Stimulated activated memory B cell treated with anti-CD40 and anti-IgM and Interleukin-4, amounts not matched to agents 10 μg/mL and 1 μg/mL and 100 μg/mL, for 72 hours (primary cell): ENCODE measurements around the gene BABAM2.

Experiments used
- ATAC-seq: fragments of 150-1000 bp; cut with Tn5 transposase; 2 replicates; pipeline ENCODE4 v1.10.0; 2021
- H3K27ac Mint-ChIP-seq: one replicate; pipeline ENCODE4 v1.8.0; 2022; ENCODE audit warnings: mild to moderate bottlenecking, mixed read lengths
- H3K27me3 Mint-ChIP-seq: one replicate; pipeline ENCODE4 v1.8.0; 2022; ENCODE audit warnings: mixed read lengths
- H3K36me3 Mint-ChIP-seq: one replicate; pipeline ENCODE4 v1.8.0; 2022; ENCODE audit warnings: mixed read lengths
- H3K4me1 Mint-ChIP-seq: one replicate; pipeline ENCODE4 v1.8.0; 2022; ENCODE audit warnings: mixed read lengths
- H3K4me3 Mint-ChIP-seq: one replicate; pipeline ENCODE4 v1.8.0; 2022; ENCODE audit warnings: mild to moderate bottlenecking, moderate library complexity, mixed read lengths
- H3K9me3 Mint-ChIP-seq: one replicate; pipeline ENCODE4 v1.8.0; 2022; ENCODE audit warnings: mixed read lengths

Gene BABAM2

DNA sequence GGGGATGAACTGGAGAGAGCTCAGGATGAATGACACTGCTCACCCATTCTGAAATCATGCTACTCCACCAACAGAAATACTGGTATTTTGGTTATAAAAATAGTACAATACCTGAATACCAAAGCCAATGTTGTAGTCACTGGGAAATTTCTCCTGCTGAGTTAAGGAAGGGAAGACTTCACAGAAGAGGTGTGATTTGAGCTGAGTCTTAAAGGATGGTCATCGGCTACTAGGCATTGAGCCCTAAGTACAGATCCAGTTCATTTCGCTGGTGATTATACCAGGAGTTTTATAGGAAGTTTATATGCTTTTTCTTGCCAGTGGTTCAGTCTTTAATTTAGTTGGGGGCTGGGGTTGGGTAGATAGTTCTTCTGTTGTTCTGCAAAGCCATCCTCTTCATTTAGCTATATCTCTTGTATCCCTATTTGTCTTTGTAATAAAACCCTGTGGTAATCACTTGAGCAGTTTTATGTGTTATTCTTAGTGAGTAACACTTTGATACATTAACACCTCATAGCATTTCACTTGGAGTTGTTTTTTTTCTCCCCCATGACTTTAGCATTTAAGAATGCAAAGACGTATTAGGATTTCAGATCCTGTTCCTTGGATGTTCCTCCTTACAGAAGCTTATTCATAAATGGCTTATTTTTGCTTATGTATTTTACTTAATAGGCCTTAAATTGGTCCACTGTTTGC, 262.2 kb downstream of the BABAM2 start:
- Mint-ChIP-seq H3K9me3 (peaks cover 8% of the 10 kb centered on the region), H3K27ac (no peak overlapping the region), H3K36me3 (peaks cover 68% of the 10 kb centered on the region), H3K4me3 (no peak overlapping the region), H3K4me1 (no peaks in the 10 kb centered on the region), H3K27me3 (no peaks in the 10 kb centered on the region)
- ATAC-seq, result no peak

DNA sequence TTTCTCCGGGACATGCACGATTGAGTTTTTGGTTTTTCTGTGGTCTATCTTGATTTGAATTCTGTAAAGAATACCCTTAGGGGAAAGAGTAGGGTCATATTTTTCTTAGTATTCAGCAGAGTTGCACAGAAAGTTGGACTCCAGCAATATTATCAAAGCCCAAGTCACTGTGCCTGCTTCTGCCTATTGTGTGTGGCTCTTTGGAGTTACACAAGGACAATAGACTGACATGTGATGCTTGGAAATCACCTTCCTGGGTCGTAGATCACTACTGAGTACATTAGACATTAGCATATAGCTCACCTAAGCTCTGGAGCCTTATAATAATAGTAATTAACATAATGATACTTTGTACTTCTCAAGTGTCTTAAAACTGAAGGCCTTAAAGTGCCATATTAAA, 263.3 kb downstream of the BABAM2 start:
- Mint-ChIP-seq H3K4me1 (no peaks in the 10 kb centered on the region), H3K9me3 (peaks cover 8% of the 10 kb centered on the region), H3K4me3 (no peak overlapping the region), H3K27ac (no peak overlapping the region), H3K36me3 (peaks cover 63% of the 10 kb centered on the region), H3K27me3 (no peaks in the 10 kb centered on the region)
- ATAC-seq, result no peak

- Mint-ChIP-seq H3K27me3 (no peaks in the 10 kb centered on the region), H3K4me3 (no peak overlapping the region), H3K27ac (no peak overlapping the region), H3K9me3 (peaks cover 8% of the 10 kb centered on the region), H3K4me1 (no peaks in the 10 kb centered on the region), H3K36me3 (peaks cover 61% of the 10 kb centered on the region)
- no peak for ATAC-seq
Measured at GRCh38 chr2:28155086-28155485, 264.6 kb downstream of the BABAM2 start.

DNA sequence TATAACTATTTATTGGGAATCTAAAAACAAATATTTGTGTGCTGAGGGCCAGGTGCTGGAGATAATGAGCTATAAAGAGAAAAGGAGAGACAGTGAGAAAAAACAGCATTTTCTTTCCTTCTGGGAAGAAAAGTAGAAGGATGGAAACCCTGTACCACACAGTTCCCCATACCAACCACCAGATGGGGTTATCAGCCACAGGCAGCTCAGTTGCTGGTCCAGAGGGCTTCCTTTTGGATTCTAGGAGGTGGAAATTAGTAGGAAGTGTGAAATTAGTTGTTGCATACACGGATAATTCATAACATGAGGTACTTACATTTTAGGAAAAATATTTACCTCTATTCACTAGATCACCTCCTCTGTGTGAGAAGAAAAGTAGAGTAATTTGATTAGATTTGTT, 265.1 kb downstream of the BABAM2 start:
- ATAC-seq, result no peak
- Mint-ChIP-seq H3K4me3 (no peak overlapping the region), H3K9me3 (peaks cover 8% of the 10 kb centered on the region), H3K36me3 (peaks cover 61% of the 10 kb centered on the region), H3K4me1 (no peaks in the 10 kb centered on the region), H3K27ac (no peak overlapping the region), H3K27me3 (no peaks in the 10 kb centered on the region)

DNA sequence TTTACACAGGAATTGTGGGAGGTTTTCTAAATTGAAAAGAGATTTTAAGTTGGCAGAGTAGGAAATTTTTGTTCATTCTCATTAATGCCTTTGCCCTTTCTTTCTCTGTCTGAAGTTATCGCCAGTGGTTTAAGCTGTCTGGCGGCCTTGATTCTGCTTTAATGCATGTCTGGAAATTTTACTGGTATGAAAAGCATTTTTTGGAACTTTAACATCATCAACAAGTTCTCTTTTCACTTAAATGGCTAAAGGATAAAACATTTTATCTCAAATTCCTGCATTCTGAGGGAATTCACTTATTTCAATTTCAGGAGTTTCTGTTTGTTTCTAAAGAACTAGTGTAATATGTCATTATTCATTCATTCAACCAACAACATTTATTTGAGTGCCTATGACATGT, 268.3 kb downstream of the BABAM2 start:
- Mint-ChIP-seq H3K36me3 (peaks cover 40% of the 10 kb centered on the region), H3K9me3 (peaks cover 8% of the 10 kb centered on the region), H3K27me3 (no peaks in the 10 kb centered on the region), H3K27ac (no peak overlapping the region), H3K4me1 (no peaks in the 10 kb centered on the region), H3K4me3 (no peak overlapping the region)
- no peak for ATAC-seq

DNA sequence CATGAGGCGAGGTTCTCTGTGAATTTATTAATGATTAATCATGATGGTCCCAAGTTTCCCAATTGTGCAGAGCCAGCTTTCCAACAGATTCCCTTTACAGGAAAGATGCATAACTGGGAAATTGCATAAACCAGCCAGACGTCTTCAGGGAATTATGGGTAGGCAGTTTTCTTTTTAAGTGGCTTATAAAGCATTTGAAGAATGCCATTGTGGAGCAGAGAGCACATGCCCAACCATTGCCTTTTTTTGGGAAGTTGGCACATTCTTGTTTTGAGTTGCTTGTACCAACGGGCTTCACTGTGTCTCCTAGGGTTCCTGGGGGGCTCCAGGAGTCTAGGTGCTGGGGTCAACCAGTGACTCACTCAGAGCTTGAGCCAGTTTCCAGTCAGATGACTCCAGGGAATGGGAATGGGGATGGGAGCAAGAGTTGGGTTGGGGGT, 270.5 kb downstream of the BABAM2 start:
- ATAC-seq, result no peak
- H3K36me3 Mint-ChIP-seq, result peaks cover 32% of the 10 kb centered on the region
- H3K27me3 Mint-ChIP-seq, result no peaks in the 10 kb centered on the region
- H3K4me1 Mint-ChIP-seq, result no peaks in the 10 kb centered on the region
- H3K4me3 Mint-ChIP-seq, result no peak overlapping the region
- H3K9me3 Mint-ChIP-seq, result peaks cover 2% of the 10 kb centered on the region
- H3K27ac Mint-ChIP-seq, result no peak overlapping the region

DNA sequence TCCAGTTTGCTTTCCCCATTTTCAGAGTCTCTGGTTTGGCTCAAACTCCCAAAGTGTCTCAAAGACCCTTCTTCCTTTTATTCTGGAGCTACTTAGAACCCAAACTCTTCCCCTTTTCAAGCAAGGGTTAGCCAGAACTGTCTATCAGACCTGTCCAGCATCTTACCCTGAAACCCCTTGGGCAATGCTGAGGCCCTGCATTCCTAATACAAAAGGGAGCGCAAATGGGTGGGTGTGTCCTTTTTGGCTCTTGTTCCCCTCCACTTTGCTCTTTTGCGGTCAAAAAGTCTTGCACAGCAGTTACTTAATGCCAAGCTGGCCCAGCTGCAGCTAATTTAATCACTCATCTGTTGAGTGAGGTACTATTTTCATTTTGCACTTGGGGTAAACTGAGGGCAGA, 270.9 kb downstream of the BABAM2 start:
- H3K36me3 Mint-ChIP-seq, result peaks cover 30% of the 10 kb centered on the region
- H3K27ac Mint-ChIP-seq, result no peak overlapping the region
- no peaks in the 10 kb centered on the region for H3K4me1 Mint-ChIP-seq
- no peaks in the 10 kb centered on the region for H3K27me3 Mint-ChIP-seq
- ATAC-seq, result no peak
- H3K4me3 Mint-ChIP-seq, result no peak overlapping the region
- H3K9me3 Mint-ChIP-seq, result no peaks in the 10 kb centered on the region

- Mint-ChIP-seq H3K36me3 (peaks cover 34% of the 10 kb centered on the region), H3K27ac (no peak overlapping the region), H3K4me3 (no peak overlapping the region), H3K4me1 (no peaks in the 10 kb centered on the region), H3K9me3 (no peaks in the 10 kb centered on the region), H3K27me3 (no peaks in the 10 kb centered on the region)
- ATAC-seq, result no peak
Measured at GRCh38 chr2:28162564-28162963, 272.0 kb downstream of the BABAM2 start.

- H3K4me3 Mint-ChIP-seq, result no peak overlapping the region
- ATAC-seq, result no peak
- peaks cover 34% of the 10 kb centered on the region for H3K36me3 Mint-ChIP-seq
- H3K27me3 Mint-ChIP-seq, result no peaks in the 10 kb centered on the region
- no peaks in the 10 kb centered on the region for H3K9me3 Mint-ChIP-seq
- H3K4me1 Mint-ChIP-seq, result no peaks in the 10 kb centered on the region
- H3K27ac Mint-ChIP-seq, result no peak overlapping the region
Measured at GRCh38 chr2:28163028-28163427, 272.5 kb downstream of the BABAM2 start.

DNA sequence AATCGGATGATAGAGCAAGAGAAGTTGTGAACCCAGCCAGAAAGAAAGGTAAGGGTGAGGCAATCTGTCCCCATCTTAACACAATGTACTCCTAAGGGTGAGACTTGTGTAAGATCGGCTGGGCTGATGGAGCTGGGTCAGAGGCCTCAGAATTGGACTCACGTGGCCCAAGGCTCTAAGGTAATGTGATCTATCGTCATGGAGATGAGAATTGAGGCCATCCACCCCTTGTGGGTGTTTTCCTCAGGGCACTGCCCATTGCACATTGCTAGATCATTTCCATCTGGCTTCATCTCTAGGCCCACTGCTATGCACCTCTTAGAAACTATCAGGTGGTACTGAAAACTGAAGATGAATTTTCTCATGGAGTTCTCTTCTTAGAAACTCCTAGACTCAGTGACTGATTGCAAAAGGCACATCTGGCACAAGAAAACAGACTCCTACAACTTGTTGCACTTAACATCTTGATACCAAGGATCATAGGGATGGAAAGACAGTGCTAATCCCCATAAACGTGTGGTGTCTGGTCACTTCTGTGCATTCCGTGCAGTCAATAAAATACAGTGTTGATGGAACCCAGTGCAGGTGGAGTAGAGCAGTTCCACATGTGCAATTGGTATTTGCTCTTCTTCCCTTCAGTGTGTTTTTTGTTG, 273.2 kb downstream of the BABAM2 start:
- H3K9me3 Mint-ChIP-seq, result no peaks in the 10 kb centered on the region
- no peaks in the 10 kb centered on the region for H3K27me3 Mint-ChIP-seq
- ATAC-seq, result no peak
- H3K27ac Mint-ChIP-seq, result no peak overlapping the region
- H3K36me3 Mint-ChIP-seq, result peaks cover 34% of the 10 kb centered on the region
- no peaks in the 10 kb centered on the region for H3K4me1 Mint-ChIP-seq
- H3K4me3 Mint-ChIP-seq, result no peak overlapping the region

GRCh38 chr2:28164280-28164801, 273.8 kb downstream of the BABAM2 start:
- no peak for ATAC-seq
- Mint-ChIP-seq H3K27ac (no peak overlapping the region), H3K4me1 (no peaks in the 10 kb centered on the region)

DNA sequence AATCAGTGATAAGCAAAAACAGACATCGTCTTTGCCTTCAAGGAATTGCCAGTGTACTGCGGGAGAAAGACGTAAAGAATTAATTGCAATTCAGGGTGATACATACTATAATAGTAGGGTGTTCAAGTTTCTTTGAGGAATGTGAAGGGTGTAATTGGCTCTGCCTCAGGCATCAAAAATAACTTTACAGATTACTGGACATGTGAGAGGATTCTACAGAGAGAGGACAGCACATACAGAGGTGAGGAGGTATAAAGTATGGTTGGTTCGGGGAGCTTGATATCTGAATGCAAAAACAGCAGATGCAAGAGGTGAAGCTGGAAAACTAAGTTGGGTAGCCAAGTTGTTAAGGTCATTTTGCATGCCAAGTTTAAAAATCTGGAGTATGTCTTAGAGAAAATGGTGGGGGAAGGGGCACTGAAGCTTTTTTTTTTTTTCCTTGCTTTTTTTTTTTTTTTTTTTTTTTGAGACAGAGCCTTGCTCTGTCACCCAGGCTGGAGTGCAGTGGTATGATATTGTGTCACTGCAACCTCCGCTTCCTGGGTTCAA, 274.6 kb downstream of the BABAM2 start:
- no peaks in the 10 kb centered on the region for H3K27me3 Mint-ChIP-seq
- peaks cover 26% of the 10 kb centered on the region for H3K36me3 Mint-ChIP-seq
- no peaks in the 10 kb centered on the region for H3K9me3 Mint-ChIP-seq
- no peaks in the 10 kb centered on the region for H3K4me1 Mint-ChIP-seq
- no peak overlapping the region for H3K27ac Mint-ChIP-seq
- H3K4me3 Mint-ChIP-seq, result no peak overlapping the region
- ATAC-seq, result no peak

More at GRCh38 chr2:28164280-28164801, 273.8 kb downstream of the BABAM2 start:
- no peaks in the 10 kb centered on the region for H3K9me3 Mint-ChIP-seq
- peaks cover 28% of the 10 kb centered on the region for H3K36me3 Mint-ChIP-seq
- H3K4me3 Mint-ChIP-seq, result no peak overlapping the region
- no peaks in the 10 kb centered on the region for H3K27me3 Mint-ChIP-seq

DNA sequence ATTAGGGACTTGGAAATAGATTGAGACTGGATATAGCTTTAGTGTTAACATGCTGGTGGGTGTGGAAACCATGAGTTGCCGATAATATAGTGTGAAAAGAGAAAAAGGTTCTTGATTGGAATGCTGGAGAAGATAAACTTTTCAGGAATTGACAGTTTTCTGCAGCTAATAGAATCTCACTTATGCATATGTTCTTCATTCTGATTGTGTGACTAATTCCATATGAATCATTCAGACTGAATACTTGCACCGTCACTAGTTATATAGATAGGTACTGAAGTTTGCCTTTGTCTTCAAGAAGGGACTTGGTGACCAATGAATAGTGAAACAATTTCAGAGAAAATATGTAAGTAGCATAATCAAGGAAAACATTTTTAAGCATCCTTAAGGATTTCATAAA, 276.4 kb downstream of the BABAM2 start:
- no peaks in the 10 kb centered on the region for H3K27me3 Mint-ChIP-seq
- ATAC-seq, result no peak
- no peak overlapping the region for H3K27ac Mint-ChIP-seq
- H3K4me3 Mint-ChIP-seq, result no peak overlapping the region
- no peaks in the 10 kb centered on the region for H3K9me3 Mint-ChIP-seq
- peaks cover 30% of the 10 kb centered on the region for H3K36me3 Mint-ChIP-seq
- no peaks in the 10 kb centered on the region for H3K4me1 Mint-ChIP-seq

DNA sequence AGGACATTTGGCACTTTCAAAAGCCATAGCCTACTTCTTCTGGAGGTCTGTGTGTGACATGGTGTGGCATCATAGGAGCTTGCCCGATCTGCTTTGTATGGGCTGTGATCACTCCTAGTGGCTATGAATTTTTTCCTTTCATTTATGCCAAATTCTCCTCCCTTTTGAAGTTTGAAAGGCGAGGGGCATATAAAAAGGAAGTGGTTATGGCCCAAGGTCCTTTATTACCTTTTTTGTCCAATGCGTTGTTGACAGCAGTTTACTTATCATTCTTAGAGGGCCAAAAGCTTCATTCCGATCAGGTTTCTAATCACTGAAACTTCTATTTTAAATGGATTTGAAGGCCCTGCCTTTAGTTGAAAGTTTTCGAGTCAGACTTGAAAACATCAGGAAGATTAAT, 277.8 kb downstream of the BABAM2 start:
- Mint-ChIP-seq H3K36me3 (peaks cover 40% of the 10 kb centered on the region), H3K9me3 (no peaks in the 10 kb centered on the region), H3K4me3 (no peak overlapping the region), H3K27me3 (no peaks in the 10 kb centered on the region), H3K4me1 (no peaks in the 10 kb centered on the region), H3K27ac (no peak overlapping the region)
- no peak for ATAC-seq

GRCh38 chr2:28169492-28169891, 279.0 kb downstream of the BABAM2 start:
- no peaks in the 10 kb centered on the region for H3K9me3 Mint-ChIP-seq
- no peak overlapping the region for H3K4me3 Mint-ChIP-seq
- H3K27ac Mint-ChIP-seq, result no peak overlapping the region
- no peak for ATAC-seq
- H3K36me3 Mint-ChIP-seq, result peaks cover 37% of the 10 kb centered on the region
- H3K27me3 Mint-ChIP-seq, result no peaks in the 10 kb centered on the region
- no peaks in the 10 kb centered on the region for H3K4me1 Mint-ChIP-seq
